Activated CD8-positive, alpha-beta T cell treated with anti-CD3 and anti-CD28 coated beads for 36 hours (primary cell): ENCODE results near the gene LIPC. TPM values are rescaled to one million over a fixed set of nuclear protein-coding genes. Genes with fewer than 3 reads are reported as not detected.

ENCODE experiments used
- ATAC-seq: fragments of 200-7000 bp; cut with Tn5 transposase; one replicate; pipeline ENCODE4 v1.10.0; 2021; ENCODE audit warnings: mild to moderate bottlenecking, moderate library complexity
- CTCF ChIA-PET: fragments of 350-600 bp; sonication (Branson Sonifier 250); formaldehyde crosslinking; loops from one replicate; lab custom pipeline; 2021; ENCODE audit warnings: antibody characterized with exemption; lab: Charles Lee
- POLR2A ChIA-PET: fragments of 350-600 bp; sonication (Branson Sonifier 250); formaldehyde crosslinking; loops from one replicate; lab custom pipeline; 2021; ENCODE audit warnings: antibody characterized with exemption; lab: Charles Lee
- DNase-seq: peaks from one replicate; pipeline ENCODE4 v3.0.0-alpha.2; 2020
- H3K27ac Mint-ChIP-seq: one replicate; pipeline ENCODE4 v1.8.0; 2021; ENCODE audit warnings: mild to moderate bottlenecking, mixed read lengths
- H3K27me3 Mint-ChIP-seq: one replicate; pipeline ENCODE4 v1.8.0; 2021; ENCODE audit warnings: mixed read lengths
- H3K36me3 Mint-ChIP-seq: one replicate; pipeline ENCODE4 v1.8.0; 2021; ENCODE audit warnings: low read depth, mixed read lengths
- H3K4me1 Mint-ChIP-seq: one replicate; pipeline ENCODE4 v1.8.0; 2021; ENCODE audit warnings: low read depth, mixed read lengths
- H3K4me3 Mint-ChIP-seq: one replicate; pipeline ENCODE4 v1.8.0; 2021; ENCODE audit warnings: mild to moderate bottlenecking, moderate library complexity, mixed read lengths
- H3K9me3 Mint-ChIP-seq: one replicate; pipeline ENCODE4 v1.8.0; 2021; ENCODE audit warnings: mixed read lengths
- intact Hi-C: fragments of 100-400 bp; cut with micrococcal nuclease; formaldehyde crosslinking; loops from one replicate; pipeline ENCODE4 v1.10.0; 2022
- total RNA-seq, 2 experiments: library from RNA; stranded (reverse); gene quantifications; one replicate each; pipeline ENCODE4 v1.2.3, GENCODE V29; 2021
- TF ChIP-seq, protein P1 (sequence below): fragments of 200-600 bp; IDR thresholded peaks from one replicate; pipeline ENCODE4 v1.8.0; 2022; ENCODE audit warnings: antibody characterized with exemption, mild to moderate bottlenecking

Gene LIPC
- total RNA-seq, 2 experiments from 2014 or later, result 1.0 to 1.2 TPM

GRCh38 chr15:58552505-58553364 lies 120.9 kb downstream of the LIPC start:
- ChIA-PET CTCF (no interaction called here), POLR2A (no interaction called here)
- no peak for DNase-seq
- H3K36me3 Mint-ChIP-seq, result no peaks in the 10 kb centered on the region
- ATAC-seq, result no peak
- intact Hi-C loops, result no loop called here
- no peak overlapping the region for H3K27ac Mint-ChIP-seq
- H3K4me1 Mint-ChIP-seq, result peaks cover 16% of the 10 kb centered on the region
- no peak overlapping the region for H3K4me3 Mint-ChIP-seq
- TF ChIP-seq, protein P1, sequence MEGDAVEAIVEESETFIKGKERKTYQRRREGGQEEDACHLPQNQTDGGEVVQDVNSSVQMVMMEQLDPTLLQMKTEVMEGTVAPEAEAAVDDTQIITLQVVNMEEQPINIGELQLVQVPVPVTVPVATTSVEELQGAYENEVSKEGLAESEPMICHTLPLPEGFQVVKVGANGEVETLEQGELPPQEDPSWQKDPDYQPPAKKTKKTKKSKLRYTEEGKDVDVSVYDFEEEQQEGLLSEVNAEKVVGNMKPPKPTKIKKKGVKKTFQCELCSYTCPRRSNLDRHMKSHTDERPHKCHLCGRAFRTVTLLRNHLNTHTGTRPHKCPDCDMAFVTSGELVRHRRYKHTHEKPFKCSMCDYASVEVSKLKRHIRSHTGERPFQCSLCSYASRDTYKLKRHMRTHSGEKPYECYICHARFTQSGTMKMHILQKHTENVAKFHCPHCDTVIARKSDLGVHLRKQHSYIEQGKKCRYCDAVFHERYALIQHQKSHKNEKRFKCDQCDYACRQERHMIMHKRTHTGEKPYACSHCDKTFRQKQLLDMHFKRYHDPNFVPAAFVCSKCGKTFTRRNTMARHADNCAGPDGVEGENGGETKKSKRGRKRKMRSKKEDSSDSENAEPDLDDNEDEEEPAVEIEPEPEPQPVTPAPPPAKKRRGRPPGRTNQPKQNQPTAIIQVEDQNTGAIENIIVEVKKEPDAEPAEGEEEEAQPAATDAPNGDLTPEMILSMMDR, result no peak
- no peaks in the 10 kb centered on the region for H3K9me3 Mint-ChIP-seq
- H3K27me3 Mint-ChIP-seq, result no peaks in the 10 kb centered on the region

DNA sequence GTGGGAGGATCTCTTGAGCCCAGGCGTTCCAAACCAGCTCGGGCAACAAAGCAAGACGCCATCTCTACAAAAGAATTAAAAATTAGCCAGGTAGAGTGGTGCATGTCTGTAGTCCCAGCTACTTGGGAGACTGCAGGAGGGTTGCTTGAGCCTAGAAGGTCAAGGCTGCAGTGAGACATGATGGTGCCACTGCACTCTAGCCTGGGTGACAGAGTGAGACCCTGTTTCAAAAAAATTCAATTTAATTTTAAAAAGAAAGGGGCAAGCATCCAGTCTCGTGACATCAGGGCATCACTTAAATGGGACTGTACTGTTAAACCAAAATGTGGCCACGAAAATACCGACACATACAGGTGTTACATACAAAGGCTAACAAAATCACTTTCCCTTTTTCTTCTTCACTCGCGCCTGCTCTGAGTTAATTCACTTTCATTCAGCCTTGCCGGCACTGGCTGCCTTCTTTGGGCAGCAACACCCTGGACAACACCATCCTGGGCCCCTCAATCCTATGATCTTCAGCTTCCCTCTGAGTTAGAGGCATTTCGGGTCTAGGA lies 121.7 kb downstream of the LIPC start:
- H3K4me1 Mint-ChIP-seq, result peaks cover 16% of the 10 kb centered on the region
- H3K27me3 Mint-ChIP-seq, result no peaks in the 10 kb centered on the region
- intact Hi-C loops, result no loop called here
- no peak overlapping the region for H3K4me3 Mint-ChIP-seq
- ChIA-PET CTCF (no interaction called here), POLR2A (no interaction called here)
- DNase-seq (no peak), ATAC-seq (no peak)
- no peaks in the 10 kb centered on the region for H3K36me3 Mint-ChIP-seq
- TF ChIP-seq, protein P1, result no peak
- no peaks in the 10 kb centered on the region for H3K9me3 Mint-ChIP-seq
- no peak overlapping the region for H3K27ac Mint-ChIP-seq

GRCh38 chr15:58554758-58555157 lies 123.0 kb downstream of the LIPC start:
- Mint-ChIP-seq H3K27me3 (no peaks in the 10 kb centered on the region), H3K4me1 (peaks cover 16% of the 10 kb centered on the region), H3K27ac (no peak overlapping the region), H3K9me3 (no peaks in the 10 kb centered on the region), H3K36me3 (no peaks in the 10 kb centered on the region), H3K4me3 (no peak overlapping the region)
- TF ChIP-seq, protein P1, result no peak
- DNase-seq (no peak), ATAC-seq (no peak)
- ChIA-PET POLR2A (no interaction called here), CTCF (no interaction called here)
- intact Hi-C loops, result no loop called here

- intact Hi-C loops, result no loop called here
Measured at GRCh38 chr15:58555162-58556027, 123.6 kb downstream of the LIPC start.

More at GRCh38 chr15:58555162-58556027, 123.6 kb downstream of the LIPC start:
- ChIA-PET POLR2A (no interaction called here), CTCF (interaction anchor here (1.2 kb wide), 1 partner anchor 28 kb away, joined by 3 read pairs; no protein-coding TSS in a partner anchor)
- H3K4me1 Mint-ChIP-seq, result peaks cover 14% of the 10 kb centered on the region
- no peaks in the 10 kb centered on the region for H3K36me3 Mint-ChIP-seq
- no peaks in the 10 kb centered on the region for H3K9me3 Mint-ChIP-seq
- DNase-seq, result no peak
- no peak for ATAC-seq
- no peak overlapping the region for H3K4me3 Mint-ChIP-seq
- H3K27me3 Mint-ChIP-seq, result no peaks in the 10 kb centered on the region
- H3K27ac Mint-ChIP-seq, result no peak overlapping the region
- TF ChIP-seq, protein P1, result no peak
